A673 (cell line): ENCODE measurements around the gene PPFIBP1. TPM values are rescaled to one million over a fixed set of nuclear protein-coding genes. Genes with fewer than 3 reads are reported as not detected.

Experiments used
- BruUV-seq: library from RNA; stranded (reverse); fragments of 400-500 nt; replicated peaks from 2 replicates; lab custom pipeline; 2021; lab: Mats Ljungman, UMichigan
- CTCF ChIA-PET: fragments of 300-600 bp; sonication (Branson Sonifier 250); formaldehyde crosslinking; loops from one replicate; lab custom pipeline; 2022; ENCODE audit warnings: antibody characterized with exemption; lab: Charles Lee
- POLR2A ChIA-PET: fragments of 300-600 bp; sonication (Branson Sonifier 250); formaldehyde crosslinking; loops from one replicate; lab custom pipeline; 2022; ENCODE audit warnings: antibody characterized with exemption; ENCODE audit not compliant: low non-redundant PET; lab: Charles Lee
- DNase-seq: peaks from one replicate; pipeline ENCODE4 v3.0.0-alpha.2; 2015; ENCODE audit warnings: low spot score
- H3K27ac ChIP-seq: fragments of 200-600 bp; sonication (generic); 2 replicates; pipeline ENCODE4 v1.5.1; 2016; ENCODE audit warnings: mixed run types, low read depth, mild to moderate bottlenecking, mixed read lengths, antibody characterized with exemption, low read length; ENCODE audit not compliant: poor library complexity, severe bottlenecking
- H3K27me3 ChIP-seq: fragments of 200-600 bp; sonication (generic); replicated peaks from 2 replicates; pipeline ENCODE4 v1.6.1; 2017; ENCODE audit warnings: mixed run types, low read depth, mild to moderate bottlenecking, mixed read lengths, antibody characterized with exemption, low read length; ENCODE audit not compliant: insufficient read depth, poor library complexity
- H3K36me3 ChIP-seq: fragments of 200-600 bp; sonication (generic); 2 replicates; pipeline ENCODE4 v1.6.1; 2016; ENCODE audit warnings: mixed run types, mild to moderate bottlenecking, mixed read lengths, antibody characterized with exemption, low read length; ENCODE audit not compliant: insufficient read depth, poor library complexity, severe bottlenecking
- H3K4me1 ChIP-seq: fragments of 200-600 bp; sonication (generic); 2 replicates; pipeline ENCODE4 v1.6.1; 2017; ENCODE audit warnings: mixed run types, mild to moderate bottlenecking, mixed read lengths, antibody characterized with exemption, low read length; ENCODE audit not compliant: insufficient read depth, poor library complexity, severe bottlenecking
- H3K4me3 ChIP-seq: fragments of 200-600 bp; sonication (generic); 2 replicates; pipeline ENCODE4 v1.5.1; 2016; ENCODE audit warnings: low read depth, mixed run types, mild to moderate bottlenecking, mixed read lengths, low read length; ENCODE audit not compliant: poor library complexity, severe bottlenecking
- H3K9me3 ChIP-seq: fragments of 200-600 bp; sonication (generic); 2 replicates; pipeline ENCODE4 v1.6.1; 2016; ENCODE audit warnings: mixed run types, low read depth, mild to moderate bottlenecking, mixed read lengths, antibody characterized with exemption, low read length; ENCODE audit not compliant: poor library complexity, severe bottlenecking
- EZH2 ChIP-seq: fragments of 200-600 bp; sonication (generic); IDR thresholded peaks from 2 replicates; pipeline ENCODE4 v1.6.1; 2017; ENCODE audit warnings: borderline replicate concordance, low read depth, mild to moderate bottlenecking, mixed read lengths, antibody characterized with exemption, low read length; ENCODE audit not compliant: poor library complexity, severe bottlenecking
- intact Hi-C: fragments of 100-400 bp; cut with micrococcal nuclease; formaldehyde crosslinking; loops from one replicate; pipeline ENCODE4 v1.10.0; 2022; ENCODE audit not compliant: unreplicated experiment
- total RNA-seq: library from RNA; stranded (reverse); gene quantifications from 2 replicates; pipeline ENCODE4 v1.2.3, GENCODE V29; 2021
- TF ChIP-seq, protein P1 (sequence below): fragments of 300-800, 200-600 bp; sonication (generic); conservative IDR thresholded peaks from 2 replicates; pipeline ENCODE4 v1.5.1; 2017; ENCODE audit warnings: low read depth, mild to moderate bottlenecking, antibody characterized with exemption, low read length, moderate library complexity, mixed read lengths

The PPFIBP1 gene
- total RNA-seq, 1 experiment from 2014 or later = 41.2 TPM

DNA sequence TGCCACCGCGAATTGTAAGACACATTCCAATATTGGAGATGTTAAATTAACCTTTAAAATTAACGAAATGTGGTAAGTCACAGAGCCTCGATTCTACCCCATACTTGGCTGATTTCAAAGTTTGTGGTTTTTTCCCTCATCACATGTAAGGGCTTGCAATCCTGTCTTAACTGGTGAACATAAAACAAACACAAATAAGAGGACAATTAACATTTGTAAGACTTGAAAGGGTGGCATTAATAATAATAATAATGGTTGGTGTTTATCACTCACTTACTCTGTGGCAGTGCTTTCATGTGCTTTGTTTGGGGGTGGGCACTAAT, 26.6 kb downstream of the PPFIBP1 start:
- no peak overlapping the region for H3K27ac ChIP-seq
- H3K27me3 ChIP-seq = no peaks in the 10 kb centered on the region
- no peak for TF ChIP-seq EZH2
- TF ChIP-seq, protein P1, sequence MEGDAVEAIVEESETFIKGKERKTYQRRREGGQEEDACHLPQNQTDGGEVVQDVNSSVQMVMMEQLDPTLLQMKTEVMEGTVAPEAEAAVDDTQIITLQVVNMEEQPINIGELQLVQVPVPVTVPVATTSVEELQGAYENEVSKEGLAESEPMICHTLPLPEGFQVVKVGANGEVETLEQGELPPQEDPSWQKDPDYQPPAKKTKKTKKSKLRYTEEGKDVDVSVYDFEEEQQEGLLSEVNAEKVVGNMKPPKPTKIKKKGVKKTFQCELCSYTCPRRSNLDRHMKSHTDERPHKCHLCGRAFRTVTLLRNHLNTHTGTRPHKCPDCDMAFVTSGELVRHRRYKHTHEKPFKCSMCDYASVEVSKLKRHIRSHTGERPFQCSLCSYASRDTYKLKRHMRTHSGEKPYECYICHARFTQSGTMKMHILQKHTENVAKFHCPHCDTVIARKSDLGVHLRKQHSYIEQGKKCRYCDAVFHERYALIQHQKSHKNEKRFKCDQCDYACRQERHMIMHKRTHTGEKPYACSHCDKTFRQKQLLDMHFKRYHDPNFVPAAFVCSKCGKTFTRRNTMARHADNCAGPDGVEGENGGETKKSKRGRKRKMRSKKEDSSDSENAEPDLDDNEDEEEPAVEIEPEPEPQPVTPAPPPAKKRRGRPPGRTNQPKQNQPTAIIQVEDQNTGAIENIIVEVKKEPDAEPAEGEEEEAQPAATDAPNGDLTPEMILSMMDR = no peak
- no peak overlapping the region for H3K4me3 ChIP-seq
- POLR2A ChIA-PET = no interaction called here
- CTCF ChIA-PET = no interaction called here
- BruUV-seq = no TSS peak
- intact Hi-C loops = no loop called here
- H3K4me1 ChIP-seq = peaks cover 44% of the 10 kb centered on the region
- DNase-seq = no peak
- H3K9me3 ChIP-seq = no peaks in the 10 kb centered on the region
- no peaks in the 10 kb centered on the region for H3K36me3 ChIP-seq

DNA sequence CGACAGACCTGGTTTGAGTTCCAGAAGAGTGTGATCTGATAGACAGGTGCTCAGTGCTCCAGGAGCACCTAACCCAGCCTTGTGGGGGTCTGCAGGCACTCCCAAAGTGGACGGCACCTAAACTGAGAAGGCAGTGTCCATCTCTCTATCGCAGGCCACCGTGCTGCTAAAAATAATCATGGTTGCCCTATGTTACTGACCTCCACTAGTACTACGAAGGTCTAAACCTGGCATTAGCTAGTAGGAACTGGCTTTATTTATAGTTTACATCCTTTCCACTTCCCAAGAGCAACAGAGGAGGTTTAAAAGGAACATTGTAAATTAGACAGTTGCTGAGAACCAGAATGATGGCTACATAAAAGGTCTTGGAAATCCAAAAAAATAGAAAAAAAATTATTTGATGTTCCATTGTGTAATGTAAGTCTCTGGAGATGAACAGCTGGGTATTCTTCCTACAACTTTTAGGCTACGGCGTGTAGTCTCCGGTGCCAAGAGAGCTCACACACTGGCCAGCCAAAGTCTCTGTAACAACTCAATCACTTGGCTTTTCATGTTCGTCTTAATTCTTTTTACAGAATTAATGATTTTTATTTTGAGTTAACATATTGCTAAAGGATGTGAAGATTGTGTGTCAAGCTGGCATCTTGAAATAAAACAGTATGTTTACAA, 27.3 kb downstream of the PPFIBP1 start:
- ChIA-PET POLR2A (no interaction called here), CTCF (no interaction called here)
- Histone ChIP-seq H3K9me3 (no peaks in the 10 kb centered on the region), H3K27me3 (no peaks in the 10 kb centered on the region), H3K4me1 (peaks cover 51% of the 10 kb centered on the region), H3K27ac (no peak overlapping the region), H3K4me3 (no peak overlapping the region), H3K36me3 (no peaks in the 10 kb centered on the region)
- DNase-seq = no peak
- intact Hi-C loops = no loop called here
- no peak for TF ChIP-seq EZH2
- TF ChIP-seq, protein P1 = no peak
- BruUV-seq = no TSS peak

DNA sequence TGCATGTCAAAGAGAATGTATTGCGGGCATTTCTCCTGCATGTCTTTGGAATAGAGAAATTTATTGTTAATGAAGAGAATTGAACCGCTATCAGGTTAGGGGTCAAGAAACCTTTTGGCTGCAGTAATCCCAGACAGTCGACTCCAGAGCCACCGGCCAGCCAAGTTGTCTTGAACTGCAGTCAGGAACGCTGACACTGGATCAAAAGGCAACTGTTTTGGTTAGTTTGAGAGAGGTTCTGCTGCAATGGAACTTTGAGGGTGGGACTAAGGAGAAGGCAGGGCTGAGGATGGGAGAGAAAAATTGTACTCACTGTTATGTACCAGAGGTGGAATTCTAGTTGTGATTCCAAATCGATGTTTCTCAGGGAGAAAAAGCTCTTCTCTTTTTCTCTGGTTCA, 28.2 kb downstream of the PPFIBP1 start:
- no peaks in the 10 kb centered on the region for H3K27me3 ChIP-seq
- intact Hi-C loops = no loop called here
- H3K4me3 ChIP-seq = no peak overlapping the region
- peaks cover 57% of the 10 kb centered on the region for H3K4me1 ChIP-seq
- CTCF ChIA-PET = no interaction called here
- POLR2A ChIA-PET = no interaction called here
- no peak for DNase-seq
- BruUV-seq = no TSS peak
- H3K36me3 ChIP-seq = no peaks in the 10 kb centered on the region
- H3K9me3 ChIP-seq = no peaks in the 10 kb centered on the region
- TF ChIP-seq, protein P1 = no peak
- no peak for TF ChIP-seq EZH2
- no peak overlapping the region for H3K27ac ChIP-seq
